CD4-positive, alpha-beta T cell treated with Interferon alpha-2 for 1 hour (primary cell): ENCODE measurements around the gene KCNJ10.

Source experiments
- DNase-seq, 2 donors: peaks; one replicate each; pipeline ENCODE4 v3.0.0-alpha.2; 2020 to 2022

The KCNJ10 gene

GRCh38 chr1:159986093-159986492, 83.9 kb downstream of the KCNJ10 start:
- DNase-seq = no peak

DNA sequence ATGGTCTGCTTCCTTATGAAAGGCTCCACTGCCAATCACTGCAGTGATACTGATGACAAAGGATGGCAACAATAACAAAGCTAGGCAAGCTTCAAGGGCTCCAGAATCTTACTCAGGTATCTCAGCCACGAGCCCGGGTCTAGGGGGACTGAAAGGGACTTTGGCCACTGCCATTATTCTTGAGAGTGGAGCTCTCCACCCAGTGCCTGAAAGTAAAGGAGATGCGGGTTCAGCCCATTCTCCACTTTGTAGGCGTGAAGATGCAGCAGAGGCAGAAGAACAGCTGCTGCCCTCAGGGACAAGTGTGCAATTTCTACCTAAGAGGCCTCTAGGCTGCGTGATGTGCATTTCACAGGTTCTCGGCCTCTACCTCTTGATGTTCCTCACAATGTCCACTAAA, 84.5 kb downstream of the KCNJ10 start:
- DNase-seq = no peak

DNA sequence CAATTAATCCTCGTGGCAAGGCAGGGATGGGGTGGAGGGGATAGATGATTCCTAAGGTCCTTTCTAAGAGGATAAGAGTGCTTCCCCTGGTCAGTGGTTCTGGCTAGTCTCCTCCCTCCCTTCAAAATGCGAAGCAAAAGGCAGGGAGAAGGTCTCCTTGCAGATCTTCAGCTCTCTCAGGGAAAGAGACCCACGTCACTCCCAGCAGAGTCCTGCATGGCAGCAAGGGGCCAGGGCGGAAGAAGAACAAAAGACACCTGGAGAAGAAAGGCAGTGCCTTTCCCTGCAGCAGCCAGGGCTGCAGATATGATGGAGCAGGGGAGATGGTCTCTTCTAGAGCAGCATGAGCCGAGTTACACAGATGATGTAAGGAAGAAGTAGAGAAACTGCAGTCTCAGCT, 86.3 kb downstream of the KCNJ10 start:
- no peak for DNase-seq

- no peak for DNase-seq
Measured at GRCh38 chr1:159982280-159982679, 87.7 kb downstream of the KCNJ10 start.

DNA sequence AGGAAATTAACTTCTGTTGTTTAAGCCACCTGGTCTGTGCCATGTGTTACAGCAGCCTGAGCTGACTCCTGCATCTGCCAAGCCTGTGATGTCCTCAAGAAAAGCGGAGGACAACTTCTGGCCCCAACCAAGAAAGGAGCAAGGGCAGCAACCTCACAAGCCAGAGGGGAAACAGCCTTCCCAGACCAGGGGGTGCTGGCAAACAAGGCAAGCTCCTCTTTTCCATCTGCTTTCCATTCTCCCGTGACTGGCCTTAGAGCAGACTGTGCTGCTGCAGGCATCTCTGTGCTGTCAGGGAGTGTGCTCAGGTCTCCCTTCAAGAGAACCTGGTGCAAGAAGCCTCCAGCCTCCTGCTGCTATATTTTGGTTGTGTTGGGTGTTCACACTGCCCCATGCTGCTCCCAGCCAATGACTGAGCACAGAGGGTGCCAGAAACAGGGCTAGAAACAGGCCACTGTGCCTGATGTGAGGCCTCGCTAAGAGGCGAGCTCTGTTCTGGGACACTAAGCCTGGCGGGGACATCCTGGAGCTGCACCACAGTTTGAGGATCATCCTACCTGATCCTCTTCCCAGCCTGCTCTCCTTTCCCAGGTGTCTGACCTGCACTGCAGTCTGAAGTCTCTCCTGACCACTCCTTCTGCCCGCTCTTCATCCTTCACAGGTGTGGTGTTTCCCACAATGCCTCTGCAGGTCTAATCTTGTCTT, 88.5 kb downstream of the KCNJ10 start:
- no peak for DNase-seq

GRCh38 chr1:159980786-159981185, 89.2 kb downstream of the KCNJ10 start:
- no peak for DNase-seq

DNA sequence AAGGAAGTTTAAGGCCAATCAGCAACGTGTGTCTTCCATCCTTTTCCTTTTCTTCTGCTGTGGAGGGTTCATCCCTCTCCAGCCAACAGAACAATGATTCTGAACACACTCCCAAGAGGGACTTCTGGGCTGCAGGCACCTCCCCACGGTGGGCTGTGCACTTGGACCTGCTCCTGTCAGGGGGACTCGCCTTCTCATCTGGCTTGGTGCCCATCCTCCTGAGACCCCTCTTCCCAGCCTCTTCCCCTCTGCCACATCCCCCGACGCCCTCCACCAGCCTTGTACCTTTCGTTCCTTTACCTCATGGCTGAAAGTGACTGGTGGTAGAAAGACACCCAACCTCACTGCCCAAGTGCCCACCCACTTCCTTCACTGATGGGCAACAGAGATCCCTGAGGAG, 89.9 kb downstream of the KCNJ10 start:
- no peak for DNase-seq

DNA sequence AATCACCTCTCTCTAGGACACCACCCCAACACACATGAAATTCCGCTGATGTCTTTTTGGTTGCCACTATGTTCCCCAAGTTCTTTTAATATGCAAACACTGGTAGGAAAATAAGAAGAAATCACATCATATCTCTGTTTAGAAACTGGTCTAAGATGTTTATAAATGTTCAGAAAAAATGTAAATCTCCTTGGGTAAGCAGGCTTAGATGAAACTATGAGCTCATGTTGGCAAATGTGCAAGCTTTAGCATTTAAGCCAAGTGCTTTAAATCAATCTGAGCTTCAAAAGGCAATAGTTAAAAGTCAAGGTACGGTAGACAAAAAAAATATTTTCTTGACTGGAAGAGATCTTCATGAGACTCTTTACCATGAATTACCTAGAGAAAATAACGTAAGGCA, 90.7 kb downstream of the KCNJ10 start:
- no peak for DNase-seq

DNA sequence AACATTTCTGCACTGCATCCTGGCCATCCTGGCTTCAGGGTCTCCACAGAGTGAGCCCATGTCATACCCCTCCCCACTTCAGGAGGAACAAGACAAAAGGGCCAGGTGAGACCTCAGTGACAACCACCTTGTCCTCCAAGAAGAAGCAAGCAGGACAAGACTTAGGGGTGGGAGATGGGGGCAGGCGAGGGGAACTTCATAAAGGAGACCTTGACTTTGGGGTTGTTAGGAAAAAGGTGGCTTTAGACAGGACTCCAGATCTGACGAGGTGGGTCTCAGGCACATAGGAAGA, 91.9 kb downstream of the KCNJ10 start:
- no peak for DNase-seq

DNA sequence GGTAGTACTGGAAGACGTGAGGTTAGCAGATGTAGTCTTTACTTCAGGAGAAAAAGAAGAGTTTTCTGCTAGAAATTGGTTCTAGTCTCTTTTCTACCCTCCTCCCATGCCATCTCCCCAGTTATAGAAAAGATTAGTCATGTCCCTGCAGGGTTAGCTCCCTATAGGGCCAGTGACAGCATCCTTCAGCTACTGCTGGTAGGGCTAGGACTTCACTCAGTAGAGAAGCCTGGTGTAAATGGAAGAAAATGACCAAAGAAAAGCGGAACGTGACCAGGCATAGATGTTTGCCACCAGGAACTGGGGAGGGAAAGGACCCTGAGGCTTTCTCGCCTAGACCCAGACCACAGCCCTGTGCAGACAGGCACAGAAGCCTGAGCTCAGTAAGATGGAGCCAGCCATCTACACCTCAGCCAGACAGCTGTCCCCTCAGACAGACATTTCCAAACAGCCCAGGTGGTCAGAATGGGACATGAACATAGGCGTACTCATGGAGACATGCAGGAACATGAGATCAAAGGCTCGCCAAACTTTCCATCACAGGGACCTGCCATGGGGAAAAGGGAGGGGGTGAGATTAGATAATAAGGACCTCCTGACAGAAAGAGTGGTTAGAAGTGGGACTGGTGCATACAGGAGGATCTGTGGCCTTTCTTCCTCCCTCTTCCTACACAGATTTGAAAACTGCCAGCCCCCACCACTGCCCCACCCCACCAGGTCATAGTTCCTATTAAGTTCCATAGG, 92.4 kb downstream of the KCNJ10 start:
- DNase-seq = no peak

GRCh38 chr1:159974350-159974965, 95.5 kb downstream of the KCNJ10 start:
- no peak for DNase-seq

- DNase-seq = no peak
Measured at GRCh38 chr1:159973350-159973940, 96.5 kb downstream of the KCNJ10 start.

DNA sequence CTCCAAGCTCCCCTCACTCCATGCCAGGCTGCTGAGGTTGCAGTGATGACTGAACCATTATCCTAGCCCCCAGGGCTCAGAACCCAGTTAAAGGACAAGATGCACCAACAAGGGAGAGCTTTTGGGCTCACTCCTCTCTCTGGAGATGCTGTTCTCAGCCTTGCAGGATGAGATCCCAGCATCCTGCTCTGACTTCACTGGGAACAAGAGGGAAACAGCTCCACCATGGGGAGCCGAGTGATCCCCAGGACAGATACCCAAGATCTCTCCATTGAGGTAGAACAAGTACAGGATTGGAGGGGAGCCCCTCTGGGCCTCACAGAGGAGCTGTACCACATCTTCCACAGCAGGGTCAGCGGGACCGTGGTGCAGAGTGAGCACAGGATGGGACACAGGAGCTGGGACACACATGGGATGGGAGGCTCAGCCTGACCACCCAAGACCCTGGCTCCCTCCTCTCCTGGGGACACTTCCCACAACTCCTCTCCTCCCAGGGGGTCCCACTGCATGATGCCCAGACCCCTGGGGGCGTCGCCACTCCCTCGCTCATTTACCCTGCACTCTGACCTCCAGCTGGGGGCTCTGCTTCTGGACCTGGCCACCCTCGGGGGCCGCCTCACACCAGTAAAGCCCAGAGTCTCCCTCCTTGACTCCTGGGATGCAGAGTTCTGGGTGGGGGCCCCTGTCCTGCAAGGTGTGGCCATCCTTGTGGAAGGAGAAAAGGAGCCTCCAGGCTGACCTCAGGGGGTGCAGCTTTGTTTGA, 97.3 kb downstream of the KCNJ10 start:
- no peak for DNase-seq

GRCh38 chr1:159970932-159971342, 99.0 kb downstream of the KCNJ10 start:
- no peak for DNase-seq

GRCh38 chr1:159968901-159969300, 101.1 kb downstream of the KCNJ10 start:
- DNase-seq = no peak

DNA sequence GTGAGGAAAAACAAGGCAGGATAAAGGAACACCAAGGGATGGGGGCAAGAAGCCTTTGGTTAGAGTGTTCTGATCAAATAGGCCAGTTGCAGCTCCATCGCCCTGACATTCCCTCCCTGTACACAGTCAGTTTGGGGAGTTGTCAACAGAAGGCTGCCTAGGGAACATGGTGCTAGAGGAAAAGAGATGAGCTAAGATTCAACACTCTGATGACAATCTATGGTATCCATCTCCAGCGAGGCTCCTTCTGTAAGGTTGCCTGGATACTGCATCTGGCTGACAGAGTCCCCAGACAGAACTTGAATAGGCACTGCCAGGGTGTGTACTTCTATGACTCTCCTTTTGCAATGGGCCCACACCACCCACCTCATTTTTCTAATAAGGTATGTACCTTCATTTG, 104.7 kb downstream of the KCNJ10 start:
- no peak for DNase-seq

- DNase-seq = no peak
Measured at GRCh38 chr1:159964144-159964543, 105.8 kb downstream of the KCNJ10 start.

- no peak for DNase-seq
Measured at GRCh38 chr1:159962176-159962575, 107.8 kb downstream of the KCNJ10 start.

DNA sequence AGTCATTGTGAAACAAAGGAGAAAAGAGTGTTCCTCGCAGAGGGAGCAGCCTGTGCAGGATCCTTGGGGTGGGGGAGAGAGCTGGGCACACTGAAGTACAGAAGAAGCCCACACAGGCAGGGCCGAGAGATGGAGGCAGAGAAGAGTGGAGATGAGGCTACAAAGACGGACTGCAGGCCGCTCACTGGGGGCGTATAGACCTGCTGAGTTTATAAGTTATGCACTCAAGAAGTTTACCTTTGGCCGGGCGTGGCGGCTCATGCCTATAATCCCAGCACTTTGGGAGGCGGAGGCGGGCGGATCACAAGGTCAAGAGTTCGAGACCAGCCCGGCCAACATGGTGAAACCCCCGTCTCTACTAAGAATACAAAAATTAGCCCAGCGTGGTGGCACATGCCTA, 108.3 kb downstream of the KCNJ10 start:
- DNase-seq = no peak

DNA sequence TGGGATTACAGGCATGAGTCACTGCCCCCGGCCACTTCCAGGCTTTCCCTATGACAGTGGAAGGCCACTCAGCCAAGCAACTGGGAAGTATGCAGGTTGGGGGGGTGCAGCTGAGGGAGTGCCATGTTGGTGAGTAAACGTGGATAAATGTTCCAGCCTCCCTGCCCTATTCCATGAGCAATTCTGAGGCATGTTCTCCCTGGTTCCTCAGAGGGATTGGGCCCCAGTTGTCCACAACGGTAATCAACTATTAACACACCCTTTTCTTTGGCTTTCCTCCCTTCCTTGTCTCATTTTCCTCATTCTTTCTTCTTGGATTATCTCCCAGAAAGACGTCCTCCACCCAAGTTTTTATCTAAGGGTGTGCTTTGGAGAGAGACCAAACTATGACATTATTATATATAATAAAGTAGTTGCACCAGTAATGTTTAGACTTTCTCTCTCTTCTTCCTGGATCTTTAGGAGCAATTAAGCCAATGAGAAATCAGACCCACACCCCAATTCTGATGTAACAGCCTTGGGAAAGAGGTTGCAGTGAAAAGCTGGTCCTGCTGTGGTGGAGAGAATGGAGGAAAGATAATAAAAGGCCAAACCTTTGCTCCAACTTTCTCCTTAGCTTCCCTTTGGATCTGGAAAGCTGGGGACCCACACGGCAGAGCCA, 109.1 kb downstream of the KCNJ10 start:
- DNase-seq = no peak

DNA sequence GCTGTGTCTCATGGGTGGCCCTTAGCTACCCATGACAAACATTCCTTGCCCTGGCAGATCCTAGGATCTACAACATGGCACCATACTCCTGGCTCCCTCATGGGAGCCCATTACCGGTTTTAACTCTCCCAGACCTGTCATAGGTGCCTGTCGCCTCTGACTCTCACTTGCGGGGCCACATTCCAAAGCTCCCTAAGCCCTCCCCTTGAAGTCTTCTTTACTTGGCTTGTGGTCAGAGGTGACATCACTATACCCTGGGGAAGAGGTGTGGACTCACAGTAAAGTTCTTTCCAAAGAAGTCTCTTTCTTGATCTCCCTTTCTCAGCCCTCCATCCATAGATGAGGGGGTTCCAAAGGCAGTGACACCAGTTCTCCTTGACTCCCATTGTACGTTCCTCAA, 110.5 kb downstream of the KCNJ10 start:
- no peak for DNase-seq

GRCh38 chr1:159958719-159959380, 111.1 kb downstream of the KCNJ10 start:
- DNase-seq = no peak
